Effector CD8-positive, alpha-beta T cell (primary cell): ENCODE results near the gene GPT2.

Experiments used
- DNase-seq: peaks from one replicate; lab custom pipeline; 2025; lab: John Stamatoyannopoulos, UW

GPT2 gene

GRCh38 chr16:46968063-46968435 lies 83.9 kb downstream of the GPT2 start:
- DNase-seq, result no peak

- DNase-seq, result no peak
These were observed 85.9 kb downstream of the GPT2 start for GRCh38 chr16:46970089-46970488.

- no peak for DNase-seq
These were observed 87.1 kb downstream of the GPT2 start for GRCh38 chr16:46971271-46971670.

GRCh38 chr16:46972429-46973206 lies 88.5 kb downstream of the GPT2 start:
- peak; percentile 23 for DNase-seq

GRCh38 chr16:46973207-46973995 lies 89.2 kb downstream of the GPT2 start, which contains the start of gene DNAJA2:
TSS of gene DNAJA2 (minus strand) at chr16:46973674. CDS start at chr16:46973572, 102 bp downstream.
- peak; percentile 80 for DNase-seq

GRCh38 chr16:46973996-46974324 lies 89.8 kb downstream of the GPT2 start:
- DNase-seq, result no peak

GRCh38 chr16:46974352-46974751 lies 90.2 kb downstream of the GPT2 start:
- no peak for DNase-seq

- DNase-seq, result no peak
These were observed 91.0 kb downstream of the GPT2 start for GRCh38 chr16:46975165-46975564.

GRCh38 chr16:46975908-46976470 lies 91.8 kb downstream of the GPT2 start:
- no peak for DNase-seq

GRCh38 chr16:46976550-46976949 lies 92.4 kb downstream of the GPT2 start:
- no peak for DNase-seq
